SU-DHL-6 (cell line): ENCODE data around the gene GABRD.

Source experiments
- EZH2phosphoT487 ChIP-seq: fragments of 200-600 bp; sonication (generic), shearing (Covaris generic); conservative IDR thresholded peaks from 2 replicates; pipeline ENCODE4 v1.6.1; 2018; ENCODE audit warnings: mild to moderate bottlenecking, antibody characterized with exemption, low read length, moderate library complexity, mixed read lengths
- TF ChIP-seq, protein P1 (sequence below): fragments of 200-600 bp; sonication (generic); IDR thresholded peaks from one replicate; pipeline ENCODE4 v1.5.1; 2017; ENCODE audit warnings: antibody characterized with exemption, mild to moderate bottlenecking, low read length, moderate library complexity; ENCODE audit not compliant: insufficient read depth, poor library complexity, severe bottlenecking

- TF ChIP-seq, protein P1, sequence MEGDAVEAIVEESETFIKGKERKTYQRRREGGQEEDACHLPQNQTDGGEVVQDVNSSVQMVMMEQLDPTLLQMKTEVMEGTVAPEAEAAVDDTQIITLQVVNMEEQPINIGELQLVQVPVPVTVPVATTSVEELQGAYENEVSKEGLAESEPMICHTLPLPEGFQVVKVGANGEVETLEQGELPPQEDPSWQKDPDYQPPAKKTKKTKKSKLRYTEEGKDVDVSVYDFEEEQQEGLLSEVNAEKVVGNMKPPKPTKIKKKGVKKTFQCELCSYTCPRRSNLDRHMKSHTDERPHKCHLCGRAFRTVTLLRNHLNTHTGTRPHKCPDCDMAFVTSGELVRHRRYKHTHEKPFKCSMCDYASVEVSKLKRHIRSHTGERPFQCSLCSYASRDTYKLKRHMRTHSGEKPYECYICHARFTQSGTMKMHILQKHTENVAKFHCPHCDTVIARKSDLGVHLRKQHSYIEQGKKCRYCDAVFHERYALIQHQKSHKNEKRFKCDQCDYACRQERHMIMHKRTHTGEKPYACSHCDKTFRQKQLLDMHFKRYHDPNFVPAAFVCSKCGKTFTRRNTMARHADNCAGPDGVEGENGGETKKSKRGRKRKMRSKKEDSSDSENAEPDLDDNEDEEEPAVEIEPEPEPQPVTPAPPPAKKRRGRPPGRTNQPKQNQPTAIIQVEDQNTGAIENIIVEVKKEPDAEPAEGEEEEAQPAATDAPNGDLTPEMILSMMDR = no peak
- TF ChIP-seq EZH2phosphoT487 = no peak
These were observed 38.0 kb upstream of the GABRD start for GRCh38 chr1:1981142-1981500.
